GM23338 (cell line): ENCODE measurements around the gene CLASP2.

Source experiments
- CREB1 ChIP-seq: fragments of 250-450 bp; sonication (Bioruptor Pico); IDR thresholded peaks from 2 replicates; pipeline ENCODE4 v1.5.0; 2020; ENCODE audit warnings: low read depth, mild to moderate bottlenecking, moderate library complexity
- EZH2 ChIP-seq: fragments of 200-600 bp; sonication (generic); IDR thresholded peaks from one replicate; pipeline ENCODE4 v1.8.0; 2017; ENCODE audit warnings: antibody characterized with exemption, mild to moderate bottlenecking, low read depth; ENCODE audit not compliant: unreplicated experiment
- EZH2phosphoT487 ChIP-seq: fragments of 200-600 bp; sonication (generic); IDR thresholded peaks from one replicate; pipeline ENCODE4 v1.8.1; 2018; ENCODE audit warnings: antibody characterized with exemption; ENCODE audit not compliant: unreplicated experiment
- JUNB ChIP-seq: IDR thresholded peaks from one replicate; pipeline ENCODE4 v1.6.1; 2016; ENCODE audit warnings: antibody characterized with exemption; ENCODE audit not compliant: unreplicated experiment
- NANOG ChIP-seq: IDR thresholded peaks from 2 replicates; pipeline ENCODE4 v1.6.1; 2016; ENCODE audit warnings: antibody characterized with exemption, borderline replicate concordance
- POLR2AphosphoS5 ChIP-seq: IDR thresholded peaks from 2 replicates; pipeline ENCODE4 v1.6.1; 2016; ENCODE audit warnings: antibody characterized with exemption, low read depth
- ZNF114 ChIP-seq: fragments of 250-450 bp; sonication (Bioruptor Pico); IDR thresholded peaks from 2 replicates; pipeline ENCODE4 v1.5.0; 2020; ENCODE audit warnings: mild to moderate bottlenecking, moderate library complexity
- ZNF331 ChIP-seq: fragments of 250-450 bp; sonication (Bioruptor Pico); IDR thresholded peaks from 2 replicates; pipeline ENCODE4 v1.5.0; 2020; ENCODE audit warnings: low read depth, mild to moderate bottlenecking, moderate library complexity
- TF ChIP-seq, protein P1 (sequence below), 2 experiments: fragments of 200-600 bp in 1 of 2; sonication (generic) in 1 of 2; conservative IDR thresholded peaks; 2 replicates each; pipeline versions ENCODE4 v1.5.1 to v1.6.1; 2016 to 2017; ENCODE audit warnings: antibody characterized with exemption in 2 of 2, low read depth in 2 of 2, mild to moderate bottlenecking in 2 of 2, moderate library complexity in 1 of 2
- TF ChIP-seq, protein P2 (sequence below): IDR thresholded peaks from one replicate; pipeline ENCODE4 v1.6.1; 2018; ENCODE audit warnings: antibody characterized with exemption; ENCODE audit not compliant: unreplicated experiment
- TF ChIP-seq, protein P3 (sequence below): IDR thresholded peaks from 2 replicates; pipeline ENCODE4 v1.6.1; 2016; ENCODE audit warnings: antibody characterized with exemption

DNA sequence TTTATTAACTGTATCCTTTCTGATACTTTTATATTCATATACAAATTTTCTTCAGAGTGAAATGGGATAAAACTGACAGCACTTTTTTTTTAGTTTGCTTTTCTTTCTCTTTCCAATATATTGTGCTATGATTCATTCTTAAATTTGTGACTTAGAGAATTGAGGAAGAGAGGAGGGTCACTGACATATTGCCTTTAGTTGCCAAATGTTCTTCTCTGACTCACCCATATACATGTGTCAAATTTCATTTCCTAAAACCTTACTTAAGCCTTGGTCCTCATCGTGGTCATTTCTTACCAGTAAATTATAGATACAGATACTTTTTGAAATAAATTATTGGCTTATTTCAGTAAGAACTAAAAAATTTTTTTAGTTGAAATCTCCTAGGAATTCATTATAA is 53.9 kb downstream of the CLASP2 start:
- TF ChIP-seq EZH2phosphoT487 = no peak
- TF ChIP-seq, protein P1, sequence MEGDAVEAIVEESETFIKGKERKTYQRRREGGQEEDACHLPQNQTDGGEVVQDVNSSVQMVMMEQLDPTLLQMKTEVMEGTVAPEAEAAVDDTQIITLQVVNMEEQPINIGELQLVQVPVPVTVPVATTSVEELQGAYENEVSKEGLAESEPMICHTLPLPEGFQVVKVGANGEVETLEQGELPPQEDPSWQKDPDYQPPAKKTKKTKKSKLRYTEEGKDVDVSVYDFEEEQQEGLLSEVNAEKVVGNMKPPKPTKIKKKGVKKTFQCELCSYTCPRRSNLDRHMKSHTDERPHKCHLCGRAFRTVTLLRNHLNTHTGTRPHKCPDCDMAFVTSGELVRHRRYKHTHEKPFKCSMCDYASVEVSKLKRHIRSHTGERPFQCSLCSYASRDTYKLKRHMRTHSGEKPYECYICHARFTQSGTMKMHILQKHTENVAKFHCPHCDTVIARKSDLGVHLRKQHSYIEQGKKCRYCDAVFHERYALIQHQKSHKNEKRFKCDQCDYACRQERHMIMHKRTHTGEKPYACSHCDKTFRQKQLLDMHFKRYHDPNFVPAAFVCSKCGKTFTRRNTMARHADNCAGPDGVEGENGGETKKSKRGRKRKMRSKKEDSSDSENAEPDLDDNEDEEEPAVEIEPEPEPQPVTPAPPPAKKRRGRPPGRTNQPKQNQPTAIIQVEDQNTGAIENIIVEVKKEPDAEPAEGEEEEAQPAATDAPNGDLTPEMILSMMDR (conservative IDR thresholded peaks at IDR 0.05; ENCODE audit: low read depth in 2 of 2) = no peak
- TF ChIP-seq, protein P2, sequence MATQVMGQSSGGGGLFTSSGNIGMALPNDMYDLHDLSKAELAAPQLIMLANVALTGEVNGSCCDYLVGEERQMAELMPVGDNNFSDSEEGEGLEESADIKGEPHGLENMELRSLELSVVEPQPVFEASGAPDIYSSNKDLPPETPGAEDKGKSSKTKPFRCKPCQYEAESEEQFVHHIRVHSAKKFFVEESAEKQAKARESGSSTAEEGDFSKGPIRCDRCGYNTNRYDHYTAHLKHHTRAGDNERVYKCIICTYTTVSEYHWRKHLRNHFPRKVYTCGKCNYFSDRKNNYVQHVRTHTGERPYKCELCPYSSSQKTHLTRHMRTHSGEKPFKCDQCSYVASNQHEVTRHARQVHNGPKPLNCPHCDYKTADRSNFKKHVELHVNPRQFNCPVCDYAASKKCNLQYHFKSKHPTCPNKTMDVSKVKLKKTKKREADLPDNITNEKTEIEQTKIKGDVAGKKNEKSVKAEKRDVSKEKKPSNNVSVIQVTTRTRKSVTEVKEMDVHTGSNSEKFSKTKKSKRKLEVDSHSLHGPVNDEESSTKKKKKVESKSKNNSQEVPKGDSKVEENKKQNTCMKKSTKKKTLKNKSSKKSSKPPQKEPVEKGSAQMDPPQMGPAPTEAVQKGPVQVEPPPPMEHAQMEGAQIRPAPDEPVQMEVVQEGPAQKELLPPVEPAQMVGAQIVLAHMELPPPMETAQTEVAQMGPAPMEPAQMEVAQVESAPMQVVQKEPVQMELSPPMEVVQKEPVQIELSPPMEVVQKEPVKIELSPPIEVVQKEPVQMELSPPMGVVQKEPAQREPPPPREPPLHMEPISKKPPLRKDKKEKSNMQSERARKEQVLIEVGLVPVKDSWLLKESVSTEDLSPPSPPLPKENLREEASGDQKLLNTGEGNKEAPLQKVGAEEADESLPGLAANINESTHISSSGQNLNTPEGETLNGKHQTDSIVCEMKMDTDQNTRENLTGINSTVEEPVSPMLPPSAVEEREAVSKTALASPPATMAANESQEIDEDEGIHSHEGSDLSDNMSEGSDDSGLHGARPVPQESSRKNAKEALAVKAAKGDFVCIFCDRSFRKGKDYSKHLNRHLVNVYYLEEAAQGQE = no peak
- TF ChIP-seq, protein P3, sequence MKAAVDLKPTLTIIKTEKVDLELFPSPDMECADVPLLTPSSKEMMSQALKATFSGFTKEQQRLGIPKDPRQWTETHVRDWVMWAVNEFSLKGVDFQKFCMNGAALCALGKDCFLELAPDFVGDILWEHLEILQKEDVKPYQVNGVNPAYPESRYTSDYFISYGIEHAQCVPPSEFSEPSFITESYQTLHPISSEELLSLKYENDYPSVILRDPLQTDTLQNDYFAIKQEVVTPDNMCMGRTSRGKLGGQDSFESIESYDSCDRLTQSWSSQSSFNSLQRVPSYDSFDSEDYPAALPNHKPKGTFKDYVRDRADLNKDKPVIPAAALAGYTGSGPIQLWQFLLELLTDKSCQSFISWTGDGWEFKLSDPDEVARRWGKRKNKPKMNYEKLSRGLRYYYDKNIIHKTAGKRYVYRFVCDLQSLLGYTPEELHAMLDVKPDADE = no peak
- TF ChIP-seq EZH2 = no peak
- no peak for TF ChIP-seq POLR2AphosphoS5
- TF ChIP-seq NANOG = no peak
- TF ChIP-seq CREB1 = no peak
- no peak for TF ChIP-seq JUNB
- TF ChIP-seq ZNF114 (CRISPR knock-in tag) = no peak
- no peak for TF ChIP-seq ZNF331 (CRISPR knock-in tag)
